Mesenchymal stem cell (in vitro differentiated cells and primary cell): ENCODE data around the gene CAPN9.

Experiments used
- DNase-seq: peaks from one replicate; pipeline ENCODE4 v3.0.0-alpha.2; 2013
- H2AFZ ChIP-seq: one replicate; pipeline ENCODE4 v1.6.1; 2013; ENCODE audit warnings: low read depth, mild to moderate bottlenecking, control low read depth, inconsistent platforms, low read length, moderate library complexity
- H2AK5ac ChIP-seq: 2 replicates; pipeline ENCODE4 v1.6.1; 2013; ENCODE audit warnings: low read length, moderate library complexity, mild to moderate bottlenecking, inconsistent platforms; ENCODE audit not compliant: severe bottlenecking
- H2BK120ac ChIP-seq: one replicate; pipeline ENCODE4 v1.6.1; 2013; ENCODE audit warnings: low read depth, mild to moderate bottlenecking, inconsistent platforms, low read length, moderate library complexity
- H2BK12ac ChIP-seq, 2 experiments: one replicate each; pipeline ENCODE4 v1.6.1; 2013; ENCODE audit warnings: inconsistent platforms in 2 of 2, low read length in 2 of 2, mild to moderate bottlenecking in 2 of 2, moderate library complexity in 2 of 2, control low read depth in 1 of 2
- H2BK15ac ChIP-seq: one replicate; pipeline ENCODE4 v1.6.1; 2013; ENCODE audit warnings: mild to moderate bottlenecking, low read depth, inconsistent platforms; ENCODE audit not compliant: poor library complexity, severe bottlenecking
- H2BK5ac ChIP-seq: 2 replicates; pipeline ENCODE4 v1.6.1; 2013; ENCODE audit warnings: low read depth, mild to moderate bottlenecking, low read length, control low read depth, inconsistent platforms; ENCODE audit not compliant: poor library complexity, severe bottlenecking
- H3K14ac ChIP-seq, 2 experiments: one replicate each; pipeline ENCODE4 v1.6.1; 2013; ENCODE audit warnings: inconsistent platforms in 2 of 2, low read length in 2 of 2, control low read depth in 1 of 2, mild to moderate bottlenecking in 1 of 2, moderate library complexity in 1 of 2
- H3K18ac ChIP-seq, 2 experiments: one replicate each; pipeline ENCODE4 v1.6.1; 2013; ENCODE audit warnings: inconsistent platforms in 2 of 2, low read length in 2 of 2, control low read depth in 1 of 2, low read depth in 1 of 2, mild to moderate bottlenecking in 1 of 2
- H3K23ac ChIP-seq, 2 experiments: one replicate each; pipeline ENCODE4 v1.6.1; 2013; ENCODE audit warnings: inconsistent platforms in 2 of 2, low read length in 2 of 2, mild to moderate bottlenecking in 2 of 2, moderate library complexity in 2 of 2, control low read depth in 1 of 2
- H3K27ac ChIP-seq: 2 replicates; pipeline ENCODE4 v1.5.1; 2013; ENCODE audit warnings: mild to moderate bottlenecking, moderate library complexity, low read length, control low read depth, inconsistent platforms; ENCODE audit not compliant: poor library complexity, severe bottlenecking
- H3K27me3 ChIP-seq, 2 experiments: 2 replicates each; pipeline versions ENCODE4 v1.6.1 to v1.7.0; 2013; ENCODE audit warnings: low read length in 2 of 2, mild to moderate bottlenecking in 2 of 2, moderate library complexity in 2 of 2, control low read depth in 1 of 2, inconsistent platforms in 1 of 2; ENCODE audit not compliant: control insufficient read depth in 1 of 2, insufficient read depth in 1 of 2
- H3K36me3 ChIP-seq, 2 experiments: 2 replicates each; pipeline versions ENCODE4 v1.6.1 to v1.7.0; 2013; ENCODE audit warnings: low read length in 2 of 2, control low read depth in 1 of 2, inconsistent platforms in 1 of 2, low read depth in 1 of 2, mild to moderate bottlenecking in 1 of 2; ENCODE audit not compliant: insufficient read depth in 2 of 2, control insufficient read depth in 1 of 2
- H3K4ac ChIP-seq, 2 experiments: one replicate each; pipeline ENCODE4 v1.6.1; 2013; ENCODE audit warnings: inconsistent platforms in 2 of 2, low read length in 2 of 2, mild to moderate bottlenecking in 2 of 2, moderate library complexity in 2 of 2, control low read depth in 1 of 2, low read depth in 1 of 2
- H3K4me1 ChIP-seq: 2 replicates; pipeline ENCODE4 v1.6.1; 2013; ENCODE audit warnings: low read depth, low read length, control low read depth; ENCODE audit not compliant: control insufficient read depth, insufficient read depth
- H3K4me2 ChIP-seq: 2 replicates; pipeline ENCODE4 v1.6.1; 2013; ENCODE audit warnings: low read length, mild to moderate bottlenecking, inconsistent platforms; ENCODE audit not compliant: poor library complexity, severe bottlenecking
- H3K4me3 ChIP-seq, 2 experiments: 2 replicates each; pipeline versions ENCODE4 v1.5.1 to v1.7.0; 2013; ENCODE audit warnings: low read length in 2 of 2, mild to moderate bottlenecking in 2 of 2, control low read depth in 1 of 2, low read depth in 1 of 2; ENCODE audit not compliant: insufficient read depth in 1 of 2
- H3K79me1 ChIP-seq: replicated peaks from 2 replicates; pipeline ENCODE4 v1.6.1; 2013; ENCODE audit warnings: mild to moderate bottlenecking, control low read depth, low read length, inconsistent platforms; ENCODE audit not compliant: poor library complexity, severe bottlenecking
- H3K9ac ChIP-seq: 2 replicates; pipeline ENCODE4 v1.7.0; 2013; ENCODE audit warnings: mild to moderate bottlenecking, low read length, moderate library complexity
- H3K9me3 ChIP-seq: 2 replicates; pipeline ENCODE4 v1.7.0; 2013; ENCODE audit warnings: mild to moderate bottlenecking, low read length; ENCODE audit not compliant: control insufficient read depth
- H4K8ac ChIP-seq: one replicate; pipeline ENCODE4 v1.6.1; 2013; ENCODE audit warnings: inconsistent platforms, mild to moderate bottlenecking, low read length, moderate library complexity
- H4K91ac ChIP-seq: one replicate; pipeline ENCODE4 v1.6.1; 2013; ENCODE audit warnings: mild to moderate bottlenecking, low read length, inconsistent platforms
- WGBS: methylation state at CpG from one replicate; pipeline ENCODE4 v1.1.7; 2013; ENCODE audit warnings: mixed read lengths; 5-methylcytosine and 5-hydroxymethylcytosine counted together

CAPN9 gene

DNA sequence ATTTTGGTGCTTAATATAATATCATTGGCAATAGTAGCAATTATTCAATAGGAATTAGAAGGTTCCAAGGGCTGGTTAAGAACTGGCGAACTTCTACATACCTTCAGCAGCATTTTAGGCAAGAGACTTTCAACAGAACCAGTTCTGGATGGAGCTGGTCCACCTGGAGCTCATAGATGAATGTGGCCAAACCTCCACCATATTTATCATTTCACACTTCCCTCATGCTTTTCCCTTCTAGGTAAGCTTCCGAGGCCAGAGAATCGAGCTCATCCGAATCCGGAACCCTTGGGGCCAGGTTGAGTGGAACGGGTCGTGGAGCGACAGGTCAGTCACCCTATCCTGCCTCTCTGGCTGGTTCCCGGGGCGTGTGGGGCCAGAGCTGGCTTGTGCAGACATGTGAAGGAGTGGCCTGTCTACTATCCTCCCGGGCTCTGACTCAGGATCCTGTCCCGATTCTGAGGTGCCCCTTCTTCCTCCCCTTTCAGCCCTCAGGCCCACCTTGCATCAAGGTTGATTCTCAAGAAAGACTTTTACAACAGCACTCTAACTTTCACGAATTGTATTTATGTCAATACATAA is 24.7 kb downstream of the CAPN9 start:
- Histone ChIP-seq H2AFZ (no peak overlapping the region), H3K4me3 (no peak overlapping the region), H3K4me2 (no peak overlapping the region), H4K8ac (no peak overlapping the region), H3K27ac (no peak overlapping the region), H2AK5ac (no peak overlapping the region), H2BK15ac (no peak overlapping the region), H3K4me1 (peaks cover 2% of the 10 kb centered on the region), H4K91ac (no peak overlapping the region), H2BK12ac (peak overlapping the region in 1 of 2 experiments; percentile 72), H3K4ac (peak overlapping the region in 1 of 2 experiments; percentile 1), H2BK120ac (no peak overlapping the region), H3K14ac (no peak overlapping the region), H3K23ac (no peak overlapping the region), H3K79me1 (no peaks in the 10 kb centered on the region), H3K18ac (no peak overlapping the region), H3K27me3 (peaks cover 10 to 13% of the 10 kb centered on the region in 2 experiments), H3K9me3 (peaks cover 3% of the 10 kb centered on the region), H3K9ac (no peak overlapping the region), H2BK5ac (no peak overlapping the region), H3K36me3 (no peaks in the 10 kb centered on the region)
- WGBS, result 87% methylated on average over 12 of the region's 13 CpGs
- no peak for DNase-seq

GRCh38 chr1:230772457-230773395 is 25.5 kb downstream of the CAPN9 start:
- Histone ChIP-seq H3K4me2 (no peak overlapping the region), H3K18ac (no peak overlapping the region)

DNA sequence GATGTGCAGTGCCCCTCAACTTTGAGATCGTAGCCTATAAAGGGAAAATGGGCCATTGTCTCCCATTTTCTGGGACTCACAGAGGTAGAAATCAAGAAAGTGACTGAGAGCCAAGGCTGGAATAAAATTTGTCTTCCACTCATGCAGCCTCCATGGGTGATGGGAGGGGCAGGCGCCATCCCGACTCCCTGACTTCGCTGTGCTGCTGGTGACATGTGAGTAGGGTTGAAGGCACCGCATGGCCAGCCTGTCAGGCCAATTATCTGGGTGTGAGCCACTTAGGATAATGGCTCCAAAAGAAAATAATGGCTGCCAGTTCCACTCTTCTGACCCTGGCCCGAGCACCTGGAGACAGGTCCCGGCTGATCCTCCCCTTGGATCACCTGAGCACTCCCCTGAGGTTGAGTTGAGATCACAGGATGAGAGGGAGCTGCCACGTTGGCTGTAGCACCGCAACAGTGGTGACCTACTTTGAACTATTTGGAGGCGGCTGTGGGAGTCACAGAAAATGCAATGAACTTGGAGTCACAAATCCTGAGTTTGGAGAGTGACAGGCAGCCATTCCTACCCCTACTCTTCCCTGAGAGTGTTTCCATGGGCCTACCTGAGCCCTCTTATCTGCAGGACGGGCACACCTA is 26.3 kb downstream of the CAPN9 start:
- DNase-seq, result no peak
- Histone ChIP-seq H3K27me3 (peaks cover 23 to 27% of the 10 kb centered on the region in 2 experiments), H3K4me2 (no peak overlapping the region), H3K9ac (peak overlapping the region; percentile 44), H3K18ac (no peak overlapping the region), H3K27ac (no peak overlapping the region), H2BK12ac (no peak overlapping the region), H3K14ac (no peak overlapping the region), H3K23ac (no peak overlapping the region), H2BK5ac (no peak overlapping the region), H3K4me3 (peak overlapping the region in 1 of 2 experiments; percentile 54), H2BK120ac (no peak overlapping the region), H3K9me3 (peaks cover 3% of the 10 kb centered on the region), H4K8ac (no peak overlapping the region), H4K91ac (no peak overlapping the region), H3K4ac (no peak overlapping the region), H2BK15ac (no peak overlapping the region), H3K36me3 (no peaks in the 10 kb centered on the region), H3K4me1 (peaks cover 2% of the 10 kb centered on the region), H3K79me1 (no peaks in the 10 kb centered on the region), H2AK5ac (no peak overlapping the region), H2AFZ (no peak overlapping the region)
- WGBS, result 84% methylated on average over 11 of the region's 11 CpGs

More at GRCh38 chr1:230772457-230773395, 25.5 kb downstream of the CAPN9 start:
- Histone ChIP-seq H3K9ac (peak overlapping the region; percentile 44), H4K91ac (peak overlapping the region; percentile 79), H2BK5ac (no peak overlapping the region), H2BK15ac (no peak overlapping the region), H3K36me3 (no peaks in the 10 kb centered on the region), H3K27ac (no peak overlapping the region), H2BK120ac (no peak overlapping the region), H3K14ac (peak overlapping the region in 1 of 2 experiments; percentile 75), H3K4me3 (peak overlapping the region in 1 of 2 experiments; percentile 54), H3K4me1 (peaks cover 2% of the 10 kb centered on the region), H3K23ac (no peak overlapping the region), H3K27me3 (peaks cover 16 to 21% of the 10 kb centered on the region in 2 experiments), H2AK5ac (no peak overlapping the region), H4K8ac (peak overlapping the region; percentile 83), H2BK12ac (peak overlapping the region; percentile 37 to 77), H3K79me1 (no peaks in the 10 kb centered on the region), H2AFZ (no peak overlapping the region), H3K9me3 (peaks cover 3% of the 10 kb centered on the region), H3K4ac (peak overlapping the region in 1 of 2 experiments; percentile 76)
- DNase-seq, result peak; percentile 72
- whole genome bisulfite sequencing, result 69% methylated on average over 13 of the region's 14 CpGs
